GM23338 (cell line): ENCODE data around the gene MROH7.

Experiments used
- CREB1 ChIP-seq: fragments of 250-450 bp; sonication (Bioruptor Pico); IDR thresholded peaks from 2 replicates; pipeline ENCODE4 v1.5.0; 2020; ENCODE audit warnings: low read depth, mild to moderate bottlenecking, moderate library complexity
- CTCF ChIP-seq, 2 experiments: fragments of 200-600 bp in 1 of 2; sonication (generic) in 1 of 2; conservative IDR thresholded peaks; 2 replicates each; pipeline versions ENCODE4 v1.5.1 to v1.6.1; 2016 to 2017; ENCODE audit warnings: antibody characterized with exemption in 2 of 2, low read depth in 2 of 2, mild to moderate bottlenecking in 2 of 2, moderate library complexity in 1 of 2
- ETS1 ChIP-seq: IDR thresholded peaks from 2 replicates; pipeline ENCODE4 v1.6.1; 2016; ENCODE audit warnings: antibody characterized with exemption
- EZH2 ChIP-seq: fragments of 200-600 bp; sonication (generic); IDR thresholded peaks from one replicate; pipeline ENCODE4 v1.8.0; 2017; ENCODE audit warnings: antibody characterized with exemption, mild to moderate bottlenecking, low read depth; ENCODE audit not compliant: unreplicated experiment
- EZH2phosphoT487 ChIP-seq: fragments of 200-600 bp; sonication (generic); IDR thresholded peaks from one replicate; pipeline ENCODE4 v1.8.1; 2018; ENCODE audit warnings: antibody characterized with exemption; ENCODE audit not compliant: unreplicated experiment
- JUNB ChIP-seq: IDR thresholded peaks from one replicate; pipeline ENCODE4 v1.6.1; 2016; ENCODE audit warnings: antibody characterized with exemption; ENCODE audit not compliant: unreplicated experiment
- POLR2AphosphoS5 ChIP-seq: IDR thresholded peaks from 2 replicates; pipeline ENCODE4 v1.6.1; 2016; ENCODE audit warnings: antibody characterized with exemption, low read depth
- REST ChIP-seq: IDR thresholded peaks from one replicate; pipeline ENCODE4 v1.6.1; 2018; ENCODE audit warnings: antibody characterized with exemption; ENCODE audit not compliant: unreplicated experiment
- STAT1 ChIP-seq: IDR thresholded peaks from one replicate; pipeline ENCODE4 v1.6.1; 2016; ENCODE audit warnings: antibody characterized with exemption; ENCODE audit not compliant: unreplicated experiment
- ZNF331 ChIP-seq: fragments of 250-450 bp; sonication (Bioruptor Pico); IDR thresholded peaks from 2 replicates; pipeline ENCODE4 v1.5.0; 2020; ENCODE audit warnings: low read depth, mild to moderate bottlenecking, moderate library complexity
- ZNF462 ChIP-seq: fragments of 250-450 bp; sonication (Bioruptor Pico); IDR thresholded peaks from 2 replicates; pipeline ENCODE4 v1.5.0; 2020; ENCODE audit warnings: mild to moderate bottlenecking, moderate library complexity

GRCh38 chr1:54663725-54664124, 22.1 kb downstream of the MROH7 start:
- TF ChIP-seq CTCF (conservative IDR thresholded peaks at IDR 0.05; ENCODE audit: low read depth in 2 of 2) (peak in 1 of 2 experiments; percentile 46; a peak in 2 of 4 replicates), STAT1 (no peak), EZH2phosphoT487 (no peak), EZH2 (no peak), REST (no peak), ZNF462 (CRISPR knock-in tag) (no peak), JUNB (no peak), POLR2AphosphoS5 (no peak), ETS1 (no peak), CREB1 (CRISPR knock-in tag) (no peak), ZNF331 (CRISPR knock-in tag) (no peak)
